Measurements from ENCODE around the gene DNAJB13. TPM values are rescaled to one million over a fixed set of nuclear protein-coding genes. Genes with fewer than 3 reads are reported as not detected.

The DNAJB13 gene
- polyA plus RNA-seq, 1 donor from 2014 or later, result not detected

- no peak overlapping the region for H3K9ac ChIP-seq (ENCODE audit: low read length)
- no peak overlapping the region for H3K27ac ChIP-seq (ENCODE audit: low read length)
- H4K20me1 ChIP-seq (ENCODE audit: insufficient read depth), result no peaks in the 10 kb centered on the region
- H3F3A ChIP-seq (ENCODE audit: insufficient read depth, low read length, poor library complexity, severe bottlenecking), result no peaks in the 10 kb centered on the region
- H2AFZ ChIP-seq (ENCODE audit: low read depth, low read length), result no peak overlapping the region
- H3K79me2 ChIP-seq (replicated peaks; ENCODE audit: insufficient read depth, low read length), result no peaks in the 10 kb centered on the region
- no peaks in the 10 kb centered on the region for H3K27me3 ChIP-seq (ENCODE audit: insufficient read depth, low read depth, low read length)
- no peaks in the 10 kb centered on the region for H3K9me2 ChIP-seq (ENCODE audit: insufficient read depth, low read length)
- H3K4me3 ChIP-seq (ENCODE audit: low read length), result no peak overlapping the region
- TF ChIP-seq, protein P1, sequence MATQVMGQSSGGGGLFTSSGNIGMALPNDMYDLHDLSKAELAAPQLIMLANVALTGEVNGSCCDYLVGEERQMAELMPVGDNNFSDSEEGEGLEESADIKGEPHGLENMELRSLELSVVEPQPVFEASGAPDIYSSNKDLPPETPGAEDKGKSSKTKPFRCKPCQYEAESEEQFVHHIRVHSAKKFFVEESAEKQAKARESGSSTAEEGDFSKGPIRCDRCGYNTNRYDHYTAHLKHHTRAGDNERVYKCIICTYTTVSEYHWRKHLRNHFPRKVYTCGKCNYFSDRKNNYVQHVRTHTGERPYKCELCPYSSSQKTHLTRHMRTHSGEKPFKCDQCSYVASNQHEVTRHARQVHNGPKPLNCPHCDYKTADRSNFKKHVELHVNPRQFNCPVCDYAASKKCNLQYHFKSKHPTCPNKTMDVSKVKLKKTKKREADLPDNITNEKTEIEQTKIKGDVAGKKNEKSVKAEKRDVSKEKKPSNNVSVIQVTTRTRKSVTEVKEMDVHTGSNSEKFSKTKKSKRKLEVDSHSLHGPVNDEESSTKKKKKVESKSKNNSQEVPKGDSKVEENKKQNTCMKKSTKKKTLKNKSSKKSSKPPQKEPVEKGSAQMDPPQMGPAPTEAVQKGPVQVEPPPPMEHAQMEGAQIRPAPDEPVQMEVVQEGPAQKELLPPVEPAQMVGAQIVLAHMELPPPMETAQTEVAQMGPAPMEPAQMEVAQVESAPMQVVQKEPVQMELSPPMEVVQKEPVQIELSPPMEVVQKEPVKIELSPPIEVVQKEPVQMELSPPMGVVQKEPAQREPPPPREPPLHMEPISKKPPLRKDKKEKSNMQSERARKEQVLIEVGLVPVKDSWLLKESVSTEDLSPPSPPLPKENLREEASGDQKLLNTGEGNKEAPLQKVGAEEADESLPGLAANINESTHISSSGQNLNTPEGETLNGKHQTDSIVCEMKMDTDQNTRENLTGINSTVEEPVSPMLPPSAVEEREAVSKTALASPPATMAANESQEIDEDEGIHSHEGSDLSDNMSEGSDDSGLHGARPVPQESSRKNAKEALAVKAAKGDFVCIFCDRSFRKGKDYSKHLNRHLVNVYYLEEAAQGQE (IDR thresholded peaks at IDR 0.05; ENCODE audit: borderline replicate concordance), result no peak
- TF ChIP-seq SMC3 (conservative IDR thresholded peaks at IDR 0.05; ENCODE audit: poor library complexity) (no peak), MXI1 (conservative IDR thresholded peaks at IDR 0.05; ENCODE audit: poor library complexity, severe bottlenecking) (no peak)
- no peak overlapping the region for H3K4me2 ChIP-seq (ENCODE audit: low read length)
- H3K36me3 ChIP-seq (ENCODE audit: insufficient read depth, low read length), result no peaks in the 10 kb centered on the region
- no peaks in the 10 kb centered on the region for H3K9me3 ChIP-seq (ENCODE audit: low read length)
These were observed 67.6 kb downstream of the DNAJB13 start for GRCh38 chr11:74018331-74019005.

DNA sequence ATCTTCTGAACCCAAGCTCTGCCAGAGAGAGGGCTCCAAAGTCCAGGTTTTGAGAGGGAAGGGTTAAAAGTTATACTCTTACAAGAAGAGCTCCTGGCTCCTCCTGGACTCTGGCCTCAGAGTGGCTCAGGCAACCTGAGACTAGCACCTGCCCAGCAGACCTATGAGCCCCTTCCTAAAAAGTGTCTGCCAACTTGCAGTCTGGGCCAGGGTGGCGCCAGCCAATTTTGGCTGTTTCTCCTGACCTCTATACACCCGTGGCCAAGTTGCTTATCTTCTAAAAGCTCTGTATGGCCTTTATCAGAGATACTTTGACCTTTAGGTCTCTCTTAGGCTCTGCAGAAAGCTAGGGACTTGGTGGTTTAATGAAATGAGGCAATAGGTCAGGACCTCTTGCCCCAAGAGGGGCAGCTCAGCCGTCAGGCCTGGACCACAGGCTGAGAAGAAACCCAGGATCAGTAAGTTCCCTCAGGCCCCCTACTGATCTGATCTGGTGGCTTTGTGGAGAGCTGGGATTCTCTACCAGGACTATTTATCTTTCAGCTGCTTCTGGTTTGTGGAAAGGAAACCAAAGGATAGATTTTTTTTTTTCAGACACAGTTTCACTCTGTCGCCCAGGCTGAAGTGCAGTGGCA lies 68.4 kb downstream of the DNAJB13 start:
- H2AFZ ChIP-seq (ENCODE audit: low read depth, low read length), result no peak overlapping the region
- H4K20me1 ChIP-seq (ENCODE audit: insufficient read depth), result no peaks in the 10 kb centered on the region
- no peak overlapping the region for H3K4me3 ChIP-seq (ENCODE audit: low read length)
- H3K27me3 ChIP-seq (ENCODE audit: insufficient read depth, low read depth, low read length), result no peaks in the 10 kb centered on the region
- no peak overlapping the region for H3K4me2 ChIP-seq (ENCODE audit: low read length)
- no peaks in the 10 kb centered on the region for H3K9me3 ChIP-seq (ENCODE audit: low read length)
- no peak overlapping the region for H3K9ac ChIP-seq (ENCODE audit: low read length)
- no peaks in the 10 kb centered on the region for H3K9me2 ChIP-seq (ENCODE audit: insufficient read depth, low read length)
- H3K79me2 ChIP-seq (replicated peaks; ENCODE audit: insufficient read depth, low read length), result no peaks in the 10 kb centered on the region
- H3K36me3 ChIP-seq (ENCODE audit: insufficient read depth, low read length), result no peaks in the 10 kb centered on the region
- H3F3A ChIP-seq (ENCODE audit: insufficient read depth, low read length, poor library complexity, severe bottlenecking), result no peaks in the 10 kb centered on the region
- no peak for TF ChIP-seq SMC3 (conservative IDR thresholded peaks at IDR 0.05; ENCODE audit: poor library complexity)
- TF ChIP-seq CTCF (IDR thresholded peaks at IDR 0.05; ENCODE audit: poor library complexity, severe bottlenecking), result no peak
- TF ChIP-seq EZH2 (IDR thresholded peaks at IDR 0.05; ENCODE audit: borderline replicate concordance, insufficient read depth, low read length, poor library complexity, severe bottlenecking), result no peak
- TF ChIP-seq, protein P1 (IDR thresholded peaks at IDR 0.05; ENCODE audit: borderline replicate concordance), result no peak
- TF ChIP-seq POLR2AphosphoS5 (IDR thresholded peaks at IDR 0.05), result no peak
- TF ChIP-seq MXI1 (conservative IDR thresholded peaks at IDR 0.05; ENCODE audit: poor library complexity, severe bottlenecking), result no peak
- TF ChIP-seq EP300 (conservative IDR thresholded peaks at IDR 0.05; ENCODE audit: poor library complexity, severe bottlenecking), result no peak
- TF ChIP-seq RAD21 (conservative IDR thresholded peaks at IDR 0.05), result no peak
- no peak for TF ChIP-seq TAF1 (IDR thresholded peaks at IDR 0.05; ENCODE audit: low read depth)
- H3K27ac ChIP-seq (ENCODE audit: low read length), result no peak overlapping the region
